NCI-H187 (cell line): ENCODE results near the gene EXOC1.
"Not testable (repeated sequence)": the region's sequence is repeated elsewhere in the genome, so short reads cannot be mapped to it uniquely, and the experiment has no call there.

Source experiments
- DNase-seq, 2 experiments: peaks; one replicate each; lab custom pipeline; 2025; lab: John Stamatoyannopoulos, UW

Gene EXOC1, protein sequence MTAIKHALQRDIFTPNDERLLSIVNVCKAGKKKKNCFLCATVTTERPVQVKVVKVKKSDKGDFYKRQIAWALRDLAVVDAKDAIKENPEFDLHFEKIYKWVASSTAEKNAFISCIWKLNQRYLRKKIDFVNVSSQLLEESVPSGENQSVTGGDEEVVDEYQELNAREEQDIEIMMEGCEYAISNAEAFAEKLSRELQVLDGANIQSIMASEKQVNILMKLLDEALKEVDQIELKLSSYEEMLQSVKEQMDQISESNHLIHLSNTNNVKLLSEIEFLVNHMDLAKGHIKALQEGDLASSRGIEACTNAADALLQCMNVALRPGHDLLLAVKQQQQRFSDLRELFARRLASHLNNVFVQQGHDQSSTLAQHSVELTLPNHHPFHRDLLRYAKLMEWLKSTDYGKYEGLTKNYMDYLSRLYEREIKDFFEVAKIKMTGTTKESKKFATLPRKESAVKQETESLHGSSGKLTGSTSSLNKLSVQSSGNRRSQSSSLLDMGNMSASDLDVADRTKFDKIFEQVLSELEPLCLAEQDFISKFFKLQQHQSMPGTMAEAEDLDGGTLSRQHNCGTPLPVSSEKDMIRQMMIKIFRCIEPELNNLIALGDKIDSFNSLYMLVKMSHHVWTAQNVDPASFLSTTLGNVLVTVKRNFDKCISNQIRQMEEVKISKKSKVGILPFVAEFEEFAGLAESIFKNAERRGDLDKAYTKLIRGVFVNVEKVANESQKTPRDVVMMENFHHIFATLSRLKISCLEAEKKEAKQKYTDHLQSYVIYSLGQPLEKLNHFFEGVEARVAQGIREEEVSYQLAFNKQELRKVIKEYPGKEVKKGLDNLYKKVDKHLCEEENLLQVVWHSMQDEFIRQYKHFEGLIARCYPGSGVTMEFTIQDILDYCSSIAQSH

DNA sequence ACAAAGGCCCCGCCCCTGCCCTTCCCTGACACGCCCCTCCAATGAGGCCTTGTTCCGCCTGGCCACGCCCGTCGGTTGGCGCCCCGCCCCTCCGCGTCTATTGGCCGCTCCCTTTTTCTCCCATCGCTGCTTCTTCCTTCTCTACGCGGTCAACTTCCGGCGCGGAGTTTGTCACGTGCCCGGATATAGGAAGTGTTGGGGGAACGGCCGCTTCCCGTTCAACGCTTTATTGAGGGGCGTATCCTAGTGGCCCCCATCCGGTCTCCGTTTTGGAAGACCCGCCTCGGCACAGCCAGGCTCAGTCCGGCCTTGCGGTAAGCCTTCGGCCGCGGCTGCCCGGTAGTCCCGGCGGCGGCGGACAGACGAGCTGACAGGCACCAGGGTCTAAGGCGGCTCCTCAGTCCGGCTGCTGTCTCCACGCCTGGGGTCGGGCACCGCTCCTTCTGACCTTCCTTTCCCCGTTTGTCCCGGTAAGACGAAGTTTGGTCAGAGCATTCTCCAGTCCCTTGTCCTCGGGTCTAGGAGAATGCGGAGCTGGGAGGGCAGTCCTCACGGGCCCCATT, at the start of gene EXOC1:
Gene EXOC1 (plus strand): TSS at position 165 of the 563 bp plus-strand sequence. CDS start 4,676 bp downstream, outside the sequence.
- peak; percentile 98 for DNase-seq

DNA sequence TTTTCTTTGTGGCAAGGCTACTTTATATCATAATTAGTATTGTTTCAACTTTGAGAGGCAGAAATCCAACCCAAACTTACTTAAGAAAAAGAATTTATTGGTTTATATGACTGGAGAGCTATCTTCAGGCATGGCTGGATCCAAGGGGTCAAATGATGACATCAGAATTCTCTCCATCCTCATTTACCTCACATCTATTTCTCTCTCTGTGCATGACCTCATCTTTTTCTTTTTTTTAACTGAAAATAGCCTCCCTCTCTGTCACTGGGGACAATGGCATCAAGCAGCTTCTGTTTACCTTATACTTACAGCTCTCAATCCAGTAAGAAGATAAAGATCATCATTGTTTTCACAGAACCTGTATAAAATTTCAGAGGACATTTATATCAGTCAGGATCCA, 45.9 kb upstream of the EXOC1 start:
- DNase-seq = no peak

DNA sequence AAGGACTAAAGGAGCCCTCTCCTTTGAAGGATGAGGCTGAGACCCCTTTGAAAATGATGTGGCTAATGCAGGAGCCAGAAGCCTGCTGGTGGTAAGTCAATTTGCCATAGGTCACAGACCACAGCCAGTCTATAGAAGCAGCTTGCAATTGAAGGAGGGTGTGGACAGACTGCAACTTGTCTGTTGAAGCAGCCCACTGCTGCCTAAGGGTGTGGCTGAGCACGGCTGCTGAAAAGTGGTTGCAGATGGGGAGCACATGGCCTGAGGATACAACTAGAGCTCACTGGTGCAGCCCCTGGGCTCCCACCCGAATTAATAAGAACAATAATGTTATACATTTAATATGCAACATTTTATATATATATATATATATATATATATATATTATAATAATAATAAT, 45.3 kb upstream of the EXOC1 start:
- no peak for DNase-seq

DNA sequence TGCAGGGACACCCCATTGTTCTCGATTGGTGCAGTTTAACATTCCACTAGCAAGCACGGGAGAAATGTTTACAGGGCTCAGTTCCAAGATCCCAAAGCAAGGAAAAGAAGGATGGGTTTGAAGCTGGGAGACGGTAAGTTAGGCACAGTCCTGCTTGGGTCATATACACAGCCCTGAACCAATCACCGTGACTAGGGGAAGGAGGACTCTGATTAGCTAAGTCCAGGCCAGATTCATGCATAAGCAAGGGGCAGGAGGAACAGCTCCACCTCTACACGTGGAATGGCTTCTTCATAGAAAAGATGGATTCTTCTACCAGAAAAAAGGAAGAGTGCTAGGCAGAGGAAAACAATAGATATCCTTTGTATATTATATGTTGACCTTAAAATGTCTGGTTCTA, 44.8 kb upstream of the EXOC1 start:
- DNase-seq = no peak

DNA sequence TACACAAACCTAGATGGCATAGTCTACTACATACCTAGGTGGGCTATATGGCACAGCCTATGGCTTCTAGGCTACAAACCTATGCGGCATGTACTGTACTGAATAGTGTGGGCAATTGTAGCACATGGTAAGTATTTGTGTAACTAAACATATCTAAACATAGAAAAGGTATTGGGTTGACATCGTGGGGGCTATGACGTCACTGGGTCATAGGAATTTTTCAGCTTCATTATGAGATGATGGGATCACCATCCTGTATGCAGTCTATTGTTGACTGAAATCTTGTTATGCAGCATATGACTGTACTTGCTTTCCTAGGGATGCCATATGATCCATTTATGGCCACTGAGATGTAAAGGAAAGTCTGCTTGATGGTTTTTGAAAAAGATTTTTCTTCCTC, 35.8 kb upstream of the EXOC1 start:
- no peak for DNase-seq

DNA sequence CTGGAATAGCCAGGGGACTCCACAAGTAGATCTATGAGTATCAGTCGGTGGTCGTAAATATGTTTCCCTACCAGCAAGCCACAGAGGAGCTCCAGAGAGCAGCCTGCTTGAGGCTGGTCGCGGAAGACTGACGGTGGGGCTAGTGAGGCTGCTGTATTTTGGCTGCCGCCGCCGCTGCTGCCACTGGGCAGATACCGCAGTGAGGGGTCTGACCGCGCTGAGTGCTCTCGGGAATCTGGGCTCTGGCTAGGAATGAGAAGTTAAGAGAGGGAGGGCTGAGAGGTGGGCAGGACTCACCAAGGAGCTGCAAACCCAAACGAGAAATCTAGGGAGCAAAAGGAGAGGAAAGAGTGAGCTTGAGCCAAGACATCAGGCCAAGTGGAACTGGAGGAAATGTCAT, 33.8 kb upstream of the EXOC1 start, which contains the start of gene EXOC1L:
Gene EXOC1L (plus strand): TSS at position 157 of the 400 bp plus-strand sequence. CDS start 237 bp downstream, at position 394.
- no peak for DNase-seq

DNA sequence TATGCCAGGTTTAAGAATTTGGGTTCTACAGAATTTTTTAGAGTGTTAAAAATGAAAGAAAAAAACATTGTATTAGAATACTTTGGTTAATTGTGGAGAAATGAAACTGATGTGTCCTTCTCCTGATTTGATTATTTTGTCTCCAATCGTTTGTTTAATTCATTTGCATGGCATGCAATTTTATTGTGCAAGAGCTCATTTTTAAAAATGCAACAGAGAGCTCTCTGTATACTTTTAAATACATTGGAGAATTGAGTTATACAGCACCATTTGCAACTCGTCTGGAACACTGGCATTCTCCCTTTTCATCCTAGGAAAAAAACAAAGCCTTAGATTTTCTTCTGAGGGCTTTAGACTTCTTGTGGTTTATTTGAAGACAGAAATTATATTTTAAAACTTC, 33.2 kb upstream of the EXOC1 start:
- no peak for DNase-seq

DNA sequence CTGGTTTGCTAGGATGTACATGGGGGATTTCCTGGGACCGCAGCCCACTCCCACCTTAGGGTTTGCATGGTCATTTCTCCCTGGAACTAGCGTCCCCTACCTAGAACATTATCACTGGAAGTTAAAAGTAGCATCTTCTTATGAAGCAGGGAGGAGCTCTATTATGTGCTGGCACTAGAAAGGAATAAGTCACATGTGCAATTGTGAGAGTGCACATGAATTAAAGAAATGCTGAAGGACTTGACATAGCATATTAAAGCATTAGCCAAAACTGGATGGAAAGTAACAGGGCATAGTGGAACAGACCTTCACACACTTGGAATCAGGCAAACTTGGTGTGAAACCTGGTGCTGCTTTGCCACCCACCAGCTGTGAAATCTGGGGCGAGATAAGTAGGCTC, 31.1 kb upstream of the EXOC1 start:
- DNase-seq = no peak

DNA sequence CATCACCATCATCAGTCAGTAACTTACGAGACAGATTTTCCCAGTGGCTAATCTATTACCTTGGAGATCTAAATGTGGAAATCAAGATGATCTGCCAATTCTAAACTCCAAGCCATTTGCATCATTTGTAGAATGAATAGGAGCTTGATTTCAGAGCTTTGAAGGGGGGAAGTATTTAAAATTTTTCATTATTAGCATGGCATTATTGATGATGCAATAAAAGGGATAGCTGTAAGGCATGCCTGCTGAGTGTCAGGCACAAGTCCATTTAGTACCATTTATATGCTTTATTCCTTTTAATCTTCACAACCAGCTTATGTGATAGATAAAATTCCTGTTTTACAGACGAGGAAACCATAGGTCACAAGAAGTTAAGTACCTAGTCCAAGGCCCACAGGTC, 28.6 kb upstream of the EXOC1 start:
- DNase-seq = no peak

DNA sequence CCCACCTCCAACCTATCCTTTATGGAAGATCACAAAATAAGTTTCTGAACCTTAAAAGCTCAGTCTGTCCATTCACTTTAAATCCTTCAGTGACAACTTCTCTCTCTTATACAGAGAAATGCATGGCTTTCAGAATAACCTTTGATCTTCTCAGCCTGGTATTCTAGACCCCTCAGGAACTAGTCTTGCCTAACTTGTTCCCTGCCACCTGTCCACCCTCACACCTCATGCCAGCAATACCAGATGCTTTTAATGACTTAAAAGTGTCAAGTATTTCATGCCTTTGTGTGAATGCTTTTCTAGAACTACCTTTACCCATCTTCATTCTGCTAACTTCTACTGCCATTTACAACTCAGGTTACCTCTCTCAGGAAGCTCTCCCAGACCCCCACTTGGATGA, 26.5 kb upstream of the EXOC1 start:
- DNase-seq = no peak

DNA sequence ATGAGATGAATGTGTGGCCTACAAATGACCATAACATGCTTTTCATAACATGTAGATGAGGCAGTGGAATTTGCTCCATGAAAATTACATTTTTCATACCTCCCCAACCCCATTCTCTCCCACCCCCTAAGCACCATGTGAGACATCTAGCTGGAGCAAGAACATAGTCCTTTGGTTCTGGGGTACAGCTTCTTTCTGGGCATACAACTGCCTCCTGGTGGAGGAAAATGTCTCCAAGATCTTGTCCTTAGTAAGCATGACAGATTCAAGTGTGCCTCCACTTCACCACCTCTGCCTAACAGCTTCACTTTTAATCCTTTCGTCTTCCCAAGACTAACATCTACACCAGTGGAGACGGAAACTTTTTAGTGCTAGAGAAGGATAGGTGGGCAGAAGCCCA, 25.9 kb upstream of the EXOC1 start:
- no peak for DNase-seq

DNA sequence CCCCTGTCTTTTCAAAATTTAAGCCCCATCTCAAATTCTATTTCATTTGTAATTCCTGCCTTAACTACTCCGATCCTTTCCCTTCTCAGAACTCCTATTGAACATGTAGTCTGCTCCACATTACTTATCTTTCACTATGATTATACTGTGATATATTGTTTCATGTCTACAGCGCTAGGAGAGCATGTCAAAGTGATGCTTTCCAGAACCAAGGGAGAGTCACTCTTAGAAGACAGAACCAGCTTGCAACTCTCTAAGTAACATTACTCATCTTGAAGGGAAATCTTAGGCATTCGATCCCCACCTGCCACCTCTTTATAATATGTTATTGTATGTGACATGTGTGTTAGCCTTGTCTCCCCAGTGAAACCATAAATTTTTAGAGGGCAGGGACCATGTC, 23.4 kb upstream of the EXOC1 start:
- DNase-seq = no peak

DNA sequence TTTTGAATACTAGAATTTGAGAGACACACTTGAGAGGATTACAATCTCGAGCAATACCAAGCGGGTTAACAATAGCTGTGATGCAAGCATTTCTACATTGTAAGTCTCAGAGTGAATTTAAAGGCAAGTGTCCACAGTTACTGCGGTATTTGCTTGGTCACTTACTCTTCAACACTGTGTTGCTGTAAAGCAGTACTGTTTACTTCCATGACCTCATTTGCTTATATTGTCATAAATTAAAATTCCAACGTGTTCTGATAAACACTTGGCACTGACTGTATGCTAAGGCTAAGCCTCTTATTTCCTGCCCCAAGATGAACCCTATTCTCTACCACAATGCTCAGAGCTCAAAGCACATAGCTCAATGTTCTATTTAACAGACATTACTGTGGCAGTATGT, 22.7 kb upstream of the EXOC1 start:
- DNase-seq = no peak

DNA sequence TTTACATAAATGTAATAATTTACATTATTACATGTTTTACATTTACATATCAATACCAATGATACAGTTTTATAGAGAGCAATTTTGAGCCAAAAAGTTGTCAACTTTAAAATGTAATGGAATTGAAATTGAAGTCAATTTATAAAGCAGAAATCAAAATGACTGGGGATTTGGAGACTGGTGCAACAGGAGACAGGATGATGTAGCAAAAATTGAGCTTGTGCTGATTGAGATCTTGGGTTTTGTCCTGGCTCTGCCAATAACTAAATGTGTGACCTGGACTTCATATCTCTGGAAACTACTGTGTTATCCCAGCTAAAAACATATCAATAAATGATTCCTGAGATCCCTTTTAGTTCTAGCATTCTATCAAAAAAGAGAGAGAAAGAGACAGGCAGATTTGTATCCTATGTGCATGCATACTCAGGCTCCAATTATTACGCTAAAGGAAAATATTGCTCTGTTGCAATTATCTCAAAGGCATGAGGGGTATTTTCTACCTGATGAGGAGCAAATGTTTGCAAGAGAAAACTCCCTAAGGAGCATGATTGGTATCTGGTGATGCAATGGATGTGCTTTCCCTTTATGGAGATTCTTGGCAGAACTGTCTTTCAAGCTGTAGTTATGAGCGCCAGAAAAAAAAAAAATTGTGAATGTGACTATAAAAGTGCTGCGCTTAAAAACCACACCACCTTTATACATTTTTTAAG, 19.2 kb upstream of the EXOC1 start:
- DNase-seq = no peak

DNA sequence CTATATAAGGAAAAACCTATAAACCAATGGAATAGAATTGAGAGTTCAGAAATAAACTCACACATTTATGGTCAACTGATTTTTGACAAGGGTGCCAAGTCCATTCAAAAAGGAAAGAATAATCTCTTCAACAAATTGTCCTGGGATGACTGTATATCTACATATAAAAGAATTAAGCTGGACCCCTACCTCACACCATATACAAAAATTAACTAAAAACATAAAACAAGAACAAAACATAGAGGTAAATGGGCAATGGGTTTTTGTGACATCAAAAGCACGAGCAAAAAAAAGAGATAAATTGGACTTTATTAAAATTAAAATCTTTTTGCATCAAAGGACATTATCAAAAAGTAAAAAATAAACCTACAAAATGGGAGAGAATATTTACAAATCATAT, 15.5 kb upstream of the EXOC1 start:
- no peak for DNase-seq

DNA sequence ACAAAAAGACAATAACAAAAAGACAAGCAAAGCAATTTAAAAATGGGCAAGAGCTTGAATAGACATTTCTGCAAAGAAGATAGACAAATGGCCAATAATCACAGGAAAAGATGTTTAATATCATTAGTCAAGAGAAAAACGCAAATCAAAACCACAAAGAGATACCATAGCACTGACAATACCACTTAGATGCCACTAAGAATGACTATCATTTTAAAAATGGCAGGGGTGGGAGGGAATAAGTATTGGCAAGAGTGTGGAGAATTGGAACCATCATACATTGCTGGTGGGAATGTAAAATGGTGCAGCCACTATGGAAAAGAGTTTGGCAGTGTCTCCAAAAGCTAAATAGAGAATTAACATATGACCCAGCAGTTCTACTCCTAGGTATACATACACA, 15.1 kb upstream of the EXOC1 start:
- no peak for DNase-seq

DNA sequence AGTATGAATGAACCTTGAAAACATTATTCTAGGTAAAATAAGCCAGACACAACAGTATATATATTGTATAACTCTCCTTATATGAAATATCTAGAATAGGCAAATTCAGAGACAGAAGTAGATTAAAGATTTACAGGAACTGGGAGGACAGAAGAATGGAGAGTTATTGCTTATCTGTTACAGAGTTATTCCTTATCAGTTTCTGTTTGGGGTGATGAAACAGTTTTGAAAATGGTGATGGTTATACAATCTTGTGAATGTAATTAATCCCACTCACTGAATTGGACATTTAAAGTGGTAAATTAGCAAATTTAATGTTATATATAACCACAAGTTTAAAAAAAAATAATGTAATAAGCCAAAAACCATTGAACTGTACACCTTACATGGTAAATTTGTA, 14.5 kb upstream of the EXOC1 start:
- no peak for DNase-seq

DNA sequence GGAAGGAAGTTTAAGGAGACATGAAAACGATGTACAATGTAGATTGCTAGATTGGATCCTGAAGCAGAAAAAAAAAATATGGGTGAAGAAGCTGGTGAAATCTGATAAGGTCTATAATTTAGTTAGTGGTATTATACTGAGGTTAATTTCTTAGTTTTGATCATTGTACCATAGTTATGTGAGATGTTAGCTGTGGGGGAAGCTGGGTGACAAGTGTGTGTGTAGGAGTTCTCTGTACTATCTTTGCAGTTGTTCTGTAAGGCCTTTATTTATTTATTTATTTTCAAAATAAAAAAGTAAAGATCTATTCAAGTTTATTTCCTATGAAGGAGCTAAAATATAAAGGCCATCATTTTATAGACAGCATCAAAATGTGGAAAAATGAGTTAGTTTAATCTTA, 12.5 kb upstream of the EXOC1 start:
- DNase-seq = no peak

DNA sequence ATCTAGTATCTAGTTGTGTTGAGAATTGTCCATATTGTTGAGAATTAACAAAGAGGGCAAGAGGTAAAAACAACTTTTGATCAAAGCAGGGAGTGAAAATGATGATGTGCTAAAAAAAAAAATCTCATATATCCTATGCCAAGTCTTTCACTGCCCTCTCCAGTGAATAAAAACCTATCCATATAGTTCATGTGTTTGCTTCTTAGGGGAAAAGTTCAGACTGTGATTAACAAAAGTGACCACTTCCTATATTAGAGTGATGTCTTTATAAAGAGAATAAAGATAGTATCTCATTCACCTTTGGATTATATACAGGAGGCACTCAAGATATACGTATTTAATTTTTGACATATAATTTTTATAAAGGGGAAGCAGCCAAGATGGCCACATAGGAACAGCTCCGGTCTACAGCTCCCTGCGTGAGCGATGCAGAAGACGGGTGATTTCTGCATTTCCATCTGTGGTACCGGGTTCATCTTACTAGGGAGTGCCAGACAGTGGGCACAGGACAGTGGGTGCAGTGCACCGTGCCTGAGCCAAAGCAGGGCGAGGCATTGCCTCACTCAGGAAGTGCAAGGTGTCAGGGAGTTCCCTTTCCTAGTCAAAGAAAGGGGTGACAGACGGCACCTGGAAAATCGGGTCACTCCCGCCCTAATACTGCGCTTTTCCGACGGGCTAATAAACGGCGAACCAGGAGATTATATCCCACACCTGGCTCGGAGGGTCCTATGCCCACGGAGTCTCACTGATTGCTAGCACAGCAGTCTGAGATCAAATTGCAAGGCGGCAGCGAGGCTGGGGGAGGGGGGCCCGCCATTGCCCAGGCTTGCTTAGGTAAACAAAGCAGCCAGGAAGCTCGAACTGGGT, 11.8 kb upstream of the EXOC1 start:
- peak in 1 of 2 experiments; percentile 36 for DNase-seq

DNA sequence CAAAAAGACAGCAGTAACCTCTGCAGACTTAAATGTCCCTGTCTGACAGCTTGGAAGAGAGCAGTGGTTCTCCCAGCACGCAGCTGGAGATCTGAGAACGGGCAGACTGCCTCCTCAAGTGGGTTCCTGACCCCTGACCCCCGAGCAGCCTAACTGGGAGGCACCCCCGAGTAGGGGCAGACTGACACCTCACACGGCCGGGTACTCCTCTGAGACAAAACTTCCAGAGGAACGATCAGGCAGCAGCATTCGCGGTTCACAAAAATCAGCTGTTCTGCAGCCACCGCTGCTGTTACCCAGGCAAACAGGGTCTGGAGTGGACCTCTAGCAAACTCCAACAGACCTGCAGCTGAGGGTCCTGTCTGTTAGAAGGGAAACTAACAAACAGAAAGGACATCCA, 11.1 kb upstream of the EXOC1 start:
- not testable (repeated sequence) for DNase-seq

DNA sequence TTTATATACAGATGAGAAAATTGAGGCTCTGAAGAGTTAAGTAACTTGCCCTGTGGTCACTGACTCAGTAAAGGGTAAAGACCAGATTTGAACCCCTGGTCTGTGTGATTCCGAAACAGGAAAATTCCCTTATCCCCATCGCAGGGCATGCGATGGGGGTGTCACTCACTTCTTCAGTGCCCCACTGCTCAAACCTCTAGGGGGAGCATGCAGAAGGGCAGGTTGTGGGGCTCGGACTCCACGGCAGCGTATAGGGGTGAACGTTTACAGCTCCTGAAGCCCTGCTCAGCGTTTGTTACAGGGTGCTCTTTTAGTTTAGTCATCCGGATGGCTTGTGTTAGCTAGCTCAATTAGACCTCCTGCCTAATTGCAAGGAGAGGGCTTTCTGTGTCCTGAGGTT, 3.7 kb upstream of the EXOC1 start:
- no peak for DNase-seq
